DOHH2 (cell line): ENCODE data around the gene FBXO48.

Experiments used
- H3F3A ChIP-seq: fragments of 200-600 bp; sonication (generic), shearing (Covaris generic); 2 replicates; pipeline ENCODE4 v1.6.0; 2016; ENCODE audit warnings: antibody characterized with exemption, mild to moderate bottlenecking; ENCODE audit not compliant: control insufficient read depth, insufficient read depth
- H3K27ac ChIP-seq: fragments of 200-600 bp; sonication (generic); 2 replicates; pipeline ENCODE4 v1.5.1; 2014; ENCODE audit warnings: low read depth, mild to moderate bottlenecking, low read length, moderate library complexity
- H3K27me3 ChIP-seq: fragments of 200-600 bp; sonication (generic); 2 replicates; pipeline ENCODE4 v1.6.1; 2014; ENCODE audit warnings: mild to moderate bottlenecking, low read length, mixed read lengths; ENCODE audit not compliant: control insufficient read depth
- H3K36me3 ChIP-seq: fragments of 200-600 bp; sonication (generic); 2 replicates; pipeline ENCODE4 v1.6.1; 2014; ENCODE audit warnings: mild to moderate bottlenecking, low read length, moderate library complexity, mixed read lengths; ENCODE audit not compliant: control insufficient read depth
- H3K4me1 ChIP-seq: fragments of 200-600 bp; sonication (generic); 2 replicates; pipeline ENCODE4 v1.6.1; 2014; ENCODE audit warnings: mild to moderate bottlenecking, low read length, mixed read lengths; ENCODE audit not compliant: control insufficient read depth
- H3K4me2 ChIP-seq: fragments of 200-600 bp; sonication (generic); 2 replicates; pipeline ENCODE4 v1.6.0; 2014; ENCODE audit warnings: mild to moderate bottlenecking, low read length, moderate library complexity
- H3K4me3 ChIP-seq: fragments of 200-600 bp; sonication (generic); 2 replicates; pipeline ENCODE4 v1.5.1; 2014; ENCODE audit warnings: mild to moderate bottlenecking, low read length, mixed read lengths
- H3K79me2 ChIP-seq: fragments of 200-600 bp; sonication (generic); 2 replicates; pipeline ENCODE4 v1.6.1; 2014; ENCODE audit warnings: mild to moderate bottlenecking, low read length, mixed read lengths; ENCODE audit not compliant: control insufficient read depth
- H3K9me2 ChIP-seq: fragments of 200-600 bp; sonication (generic); replicated peaks from 2 replicates; pipeline ENCODE4 v1.6.1; 2014; ENCODE audit warnings: mild to moderate bottlenecking, low read length, mixed read lengths; ENCODE audit not compliant: control insufficient read depth
- H3K9me3 ChIP-seq: fragments of 200-600 bp; sonication (generic); 2 replicates; pipeline ENCODE4 v1.6.1; 2014; ENCODE audit warnings: antibody characterized with exemption, low read length, mixed read lengths; ENCODE audit not compliant: control insufficient read depth, insufficient read depth
- H4K20me1 ChIP-seq: fragments of 200-600 bp; sonication (generic); 2 replicates; pipeline ENCODE4 v1.6.0; 2014; ENCODE audit warnings: low read depth, mild to moderate bottlenecking, antibody characterized with exemption, low read length, moderate library complexity; ENCODE audit not compliant: control insufficient read depth, insufficient read depth
- CTCF ChIP-seq: fragments of 200-600 bp; sonication (generic); IDR thresholded peaks from one replicate; pipeline ENCODE4 v1.5.1; 2014; ENCODE audit warnings: antibody characterized with exemption, mild to moderate bottlenecking, low read depth, low read length; ENCODE audit not compliant: poor library complexity, severe bottlenecking
- EZH2phosphoT487 ChIP-seq: fragments of 200-600 bp; sonication (generic); IDR thresholded peaks from 2 replicates; pipeline ENCODE4 v1.6.1; 2017; ENCODE audit warnings: borderline replicate concordance, mild to moderate bottlenecking, antibody characterized with exemption, low read length, moderate library complexity, mixed read lengths

FBXO48 gene

DNA sequence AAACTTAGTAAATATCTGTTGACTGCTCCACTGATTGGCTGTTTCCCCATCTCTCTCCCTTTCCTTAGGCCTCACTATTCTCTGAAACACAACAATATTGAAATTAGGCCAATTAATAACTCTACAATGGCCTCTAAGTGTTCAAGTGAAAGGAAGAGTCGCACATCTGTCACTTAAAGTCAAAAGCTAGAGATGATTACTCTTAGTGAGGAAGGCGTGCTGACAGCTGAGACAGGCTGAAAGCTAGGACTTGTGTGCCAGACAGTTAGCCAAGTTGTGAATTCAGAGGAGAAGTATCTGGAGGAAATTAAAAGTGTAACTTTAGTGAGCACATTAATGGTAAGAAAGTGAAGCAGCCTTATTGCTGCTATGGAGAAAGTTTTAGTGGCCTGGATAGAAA, 53.6 kb downstream of the FBXO48 start:
- Histone ChIP-seq H3K79me2 (no peaks in the 10 kb centered on the region), H3K9me2 (no peaks in the 10 kb centered on the region), H3K27me3 (no peaks in the 10 kb centered on the region), H4K20me1 (no peaks in the 10 kb centered on the region), H3K4me1 (peaks cover 71% of the 10 kb centered on the region), H3K4me2 (no peak overlapping the region), H3K4me3 (no peak overlapping the region), H3K36me3 (no peaks in the 10 kb centered on the region), H3F3A (peaks cover 14% of the 10 kb centered on the region), H3K27ac (no peak overlapping the region), H3K9me3 (no peaks in the 10 kb centered on the region; the same call in 1 of the 2 replicates)
- TF ChIP-seq CTCF: no peak
- no peak for TF ChIP-seq EZH2phosphoT487

DNA sequence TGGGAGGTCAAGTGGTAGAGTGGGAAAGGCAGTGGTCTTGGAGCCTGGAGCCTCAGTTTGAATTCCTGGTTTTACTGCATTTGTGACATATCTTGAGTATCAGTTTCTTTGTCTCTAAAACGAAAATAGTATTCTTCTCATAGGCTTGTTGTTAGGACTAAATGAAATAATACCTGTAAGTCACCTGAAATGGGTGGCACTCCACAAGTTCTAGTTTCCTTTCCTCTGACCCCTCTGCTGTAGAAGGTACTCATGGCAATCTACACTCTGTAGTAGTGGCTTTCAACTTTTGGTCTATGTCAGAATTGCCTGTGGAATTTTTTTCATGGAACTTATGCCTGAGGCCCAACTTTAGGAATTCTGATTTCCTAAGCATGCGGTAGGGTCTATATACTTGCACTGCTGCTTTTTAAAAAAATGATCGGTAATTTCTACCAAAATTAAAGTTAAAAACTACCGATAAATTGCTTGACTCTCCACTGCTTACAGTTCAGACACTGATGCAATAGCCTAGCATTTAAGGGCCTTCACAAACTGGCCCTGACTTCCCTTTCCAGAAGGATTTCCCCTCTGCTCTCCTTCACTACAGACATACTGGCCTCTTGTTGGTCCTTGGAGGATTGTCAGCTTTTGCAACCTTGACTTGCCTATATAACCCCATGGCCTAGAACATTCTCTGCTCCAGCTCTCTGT, 54.8 kb downstream of the FBXO48 start:
- Histone ChIP-seq H3K4me2 (peak overlapping the region; percentile 85), H3F3A (peaks cover 14% of the 10 kb centered on the region), H3K4me3 (peak overlapping the region; percentile 65), H3K36me3 (no peaks in the 10 kb centered on the region), H3K27me3 (no peaks in the 10 kb centered on the region), H3K9me2 (no peaks in the 10 kb centered on the region), H3K4me1 (peaks cover 59% of the 10 kb centered on the region), H3K9me3 (no peaks in the 10 kb centered on the region; the same call in 1 of the 2 replicates), H3K27ac (peak overlapping the region; percentile 83), H3K79me2 (no peaks in the 10 kb centered on the region), H4K20me1 (no peaks in the 10 kb centered on the region)
- TF ChIP-seq CTCF: no peak
- no peak for TF ChIP-seq EZH2phosphoT487

DNA sequence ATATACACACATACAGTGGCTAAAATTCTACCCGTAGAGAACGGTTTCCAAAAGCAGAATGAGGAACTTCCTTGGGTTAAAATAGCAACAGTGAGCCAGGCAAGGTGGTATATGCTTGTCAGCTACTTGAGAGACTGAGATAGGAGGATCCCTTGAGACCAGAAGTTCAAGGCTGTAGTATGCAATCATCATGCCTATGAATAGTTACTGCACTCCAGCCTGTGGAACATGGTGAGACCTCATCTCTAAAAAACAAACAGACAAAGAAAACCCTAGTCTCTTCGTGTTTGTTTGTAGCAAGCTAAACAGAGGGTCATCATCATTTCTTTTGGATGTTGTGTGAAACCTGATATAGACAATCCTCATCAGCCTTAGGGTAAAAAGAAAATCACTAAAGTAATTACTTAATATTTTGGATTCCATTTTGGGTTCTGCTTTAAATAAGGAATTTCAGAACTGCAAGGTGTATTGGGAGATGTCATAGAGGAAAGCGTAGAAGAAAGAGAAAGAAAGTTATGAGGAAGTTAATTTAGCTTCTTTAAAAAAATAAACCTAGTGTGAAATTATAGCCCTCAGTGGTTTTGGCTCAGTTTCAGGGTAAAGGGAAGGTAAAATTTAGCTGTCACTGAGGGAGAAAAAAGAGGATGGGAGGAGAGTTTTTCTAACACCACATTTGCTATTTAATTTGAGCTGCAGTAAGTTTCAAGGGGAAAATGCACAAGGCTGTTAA, 55.5 kb downstream of the FBXO48 start:
- H3K4me3 ChIP-seq: peak overlapping the region; percentile 65
- no peaks in the 10 kb centered on the region for H3K36me3 ChIP-seq
- TF ChIP-seq CTCF (no peak), EZH2phosphoT487 (no peak)

More for the DNA sequence above, 55.5 kb downstream of the FBXO48 start:
- no peaks in the 10 kb centered on the region for H3K9me3 ChIP-seq
- H3K27me3 ChIP-seq: no peaks in the 10 kb centered on the region
- no peaks in the 10 kb centered on the region for H4K20me1 ChIP-seq
- H3K79me2 ChIP-seq: no peaks in the 10 kb centered on the region
- H3K9me2 ChIP-seq: no peaks in the 10 kb centered on the region
- peak overlapping the region; percentile 85 for H3K4me2 ChIP-seq
- H3K27ac ChIP-seq: peak overlapping the region; percentile 83
- H3K4me1 ChIP-seq: peaks cover 58% of the 10 kb centered on the region
- H3F3A ChIP-seq: peaks cover 14% of the 10 kb centered on the region
